Upper lobe of right lung (tissue), 1 donor: ENCODE measurements around the gene YY1AP1. TPM values are rescaled to one million over a fixed set of nuclear protein-coding genes. Genes with fewer than 3 reads are reported as not detected.
"Not testable (repeated sequence)": the region's sequence is repeated elsewhere in the genome, so short reads cannot be mapped to it uniquely, and the experiment has no call there.

Source experiments
- ATAC-seq: fragments of 200-7000 bp; cut with Tn5 transposase; one replicate; pipeline ENCODE4 v1.9.1; 2020; ENCODE audit warnings: mild to moderate bottlenecking, moderate library complexity
- DNase-seq: peaks from one replicate; pipeline ENCODE4 v3.0.0-alpha.2; 2020
- H3K27ac ChIP-seq: fragments of 200-600 bp; one replicate; pipeline ENCODE4 v1.8.0; 2022
- H3K27me3 ChIP-seq: fragments of 200-600 bp; one replicate; pipeline ENCODE4 v1.8.0; 2022; ENCODE audit warnings: mild to moderate bottlenecking
- H3K36me3 ChIP-seq: fragments of 200-600 bp; one replicate; pipeline ENCODE4 v1.8.0; 2022
- H3K4me1 ChIP-seq: fragments of 200-600 bp; one replicate; pipeline ENCODE4 v1.8.0; 2022
- H3K4me3 ChIP-seq: fragments of 200-600 bp; one replicate; pipeline ENCODE4 v1.8.0; 2022; ENCODE audit warnings: mild to moderate bottlenecking
- H3K9me3 ChIP-seq: fragments of 200-600 bp; one replicate; pipeline ENCODE4 v1.8.0; 2022
- CTCF ChIP-seq: fragments of 200-600 bp; IDR thresholded peaks from one replicate; pipeline ENCODE4 v1.8.0; 2022; ENCODE audit warnings: antibody characterized with exemption
- intact Hi-C: fragments of 100-400 bp; cut with DNase I; formaldehyde crosslinking; loops from one replicate; pipeline ENCODE4 v1.11.0; 2022
- total RNA-seq: library from RNA; stranded (reverse); fragmentation: NEBNext Ultra II Directional; extraction: Animal tissue kit (Norgen Biotek cat#: 25700); gene quantifications from one replicate; pipeline ENCODE4 v1.2.1, GENCODE V29; 2021
- donor health status: DM: no; HTN: yes; CAD: no; lungs with severe emphysema.

Gene YY1AP1
- total RNA-seq, 1 donor from 2014 or later: 69.0 TPM

GRCh38 chr1:155706139-155706538 lies 17.6 kb upstream of the YY1AP1 start:
- Histone ChIP-seq H3K27ac (no peak overlapping the region), H3K4me3 (no peak overlapping the region), H3K9me3 (no peaks in the 10 kb centered on the region), H3K4me1 (no peaks in the 10 kb centered on the region), H3K36me3 (peaks cover 4% of the 10 kb centered on the region), H3K27me3 (no peaks in the 10 kb centered on the region)
- TF ChIP-seq CTCF: no peak
- intact Hi-C loops: no loop called here
- ATAC-seq: no peak
- no peak for DNase-seq

GRCh38 chr1:155704414-155704813 lies 15.8 kb upstream of the YY1AP1 start:
- DNase-seq, H3K4me3 ChIP-seq, H3K4me1 ChIP-seq, H3K9me3 ChIP-seq, H3K27me3 ChIP-seq, intact Hi-C loops, H3K36me3 ChIP-seq, H3K27ac ChIP-seq: not testable (repeated sequence)
- peak; percentile 31 for ATAC-seq

- intact Hi-C loops: no loop called here
- H3K9me3 ChIP-seq: no peaks in the 10 kb centered on the region
- no peak for ATAC-seq
- no peaks in the 10 kb centered on the region for H3K4me1 ChIP-seq
- H3K36me3 ChIP-seq: no peaks in the 10 kb centered on the region
- no peak for TF ChIP-seq CTCF
- H3K27me3 ChIP-seq: no peaks in the 10 kb centered on the region
- no peak overlapping the region for H3K4me3 ChIP-seq
- DNase-seq: no peak
- no peak overlapping the region for H3K27ac ChIP-seq
Measured at GRCh38 chr1:155703216-155703615, 14.6 kb upstream of the YY1AP1 start.

GRCh38 chr1:155701675-155702074 lies 13.1 kb upstream of the YY1AP1 start:
- H3K4me1 ChIP-seq, H3K9me3 ChIP-seq, intact Hi-C loops, H3K36me3 ChIP-seq, DNase-seq, H3K4me3 ChIP-seq, H3K27me3 ChIP-seq, H3K27ac ChIP-seq: not testable (repeated sequence)
- ATAC-seq: peak; percentile 45

- intact Hi-C loops, H3K9me3 ChIP-seq, H3K27me3 ChIP-seq, H3K36me3 ChIP-seq, ATAC-seq, H3K4me3 ChIP-seq, H3K27ac ChIP-seq, H3K4me1 ChIP-seq, DNase-seq: not testable (repeated sequence)
Measured at GRCh38 chr1:155699062-155699461, 10.5 kb upstream of the YY1AP1 start.

- no peak for ATAC-seq
- intact Hi-C loops: no loop called here
- no peak for TF ChIP-seq CTCF
Measured at GRCh38 chr1:155698382-155699038, 9.9 kb upstream of the YY1AP1 start.

GRCh38 chr1:155697616-155698015 lies 9.0 kb upstream of the YY1AP1 start:
- H3K9me3 ChIP-seq, H3K4me3 ChIP-seq, H3K27me3 ChIP-seq, H3K36me3 ChIP-seq, H3K27ac ChIP-seq, ATAC-seq, DNase-seq, intact Hi-C loops, H3K4me1 ChIP-seq: not testable (repeated sequence)

More at GRCh38 chr1:155698382-155699038, 9.9 kb upstream of the YY1AP1 start:
- Histone ChIP-seq H3K36me3 (no peaks in the 10 kb centered on the region), H3K27ac (no peak overlapping the region), H3K9me3 (no peaks in the 10 kb centered on the region), H3K27me3 (no peaks in the 10 kb centered on the region), H3K4me1 (no peaks in the 10 kb centered on the region), H3K4me3 (no peak overlapping the region)
- DNase-seq: no peak

GRCh38 chr1:155697046-155697445 lies 8.5 kb upstream of the YY1AP1 start:
- Histone ChIP-seq H3K36me3 (peaks cover under 1% of the 10 kb centered on the region), H3K27ac (no peak overlapping the region), H3K4me1 (no peaks in the 10 kb centered on the region), H3K4me3 (no peak overlapping the region), H3K27me3 (no peaks in the 10 kb centered on the region), H3K9me3 (no peaks in the 10 kb centered on the region)
- no peak for TF ChIP-seq CTCF
- DNase-seq (no peak), ATAC-seq (no peak)
- intact Hi-C loops: no loop called here
